Forelimb muscle (tissue), 1 donor: ENCODE data around the gene MAP3K5. TPM values are rescaled to one million over a fixed set of nuclear protein-coding genes. Genes with fewer than 3 reads are reported as not detected.
A peak's percentile ranks its signal among the peaks of the same experiment; 100 is the strongest.
"Not testable (repeated sequence)": the region's sequence is repeated elsewhere in the genome, so short reads cannot be mapped to it uniquely, and the experiment has no call there.

Experiments used
- DNase-seq: peaks from one replicate; pipeline ENCODE4 v3.0.0-alpha.2; 2013; ENCODE audit warnings: low read depth
- polyA plus RNA-seq: library from polyadenylated mRNA; unstranded; fragments of 120-200 nt; gene quantifications from one replicate; pipeline ENCODE4 v1.2.1, GENCODE V29; 2013; ENCODE audit not compliant: insufficient read length

MAP3K5 gene
- polyA plus RNA-seq, 1 donor = 3.2 TPM

GRCh38 chr6:136607932-136608772 lies 184.1 kb downstream of the MAP3K5 start:
- no peak for DNase-seq

GRCh38 chr6:136607204-136607931 lies 184.9 kb downstream of the MAP3K5 start:
- DNase-seq = no peak

GRCh38 chr6:136604928-136605510 lies 187.3 kb downstream of the MAP3K5 start:
- no peak for DNase-seq

GRCh38 chr6:136604328-136604825 lies 187.9 kb downstream of the MAP3K5 start:
- no peak for DNase-seq

- DNase-seq = no peak
Observed at GRCh38 chr6:136600818-136601217, 191.5 kb downstream of the MAP3K5 start.

- DNase-seq = no peak
Observed at GRCh38 chr6:136599329-136600011, 192.8 kb downstream of the MAP3K5 start.

- DNase-seq = no peak
Observed at GRCh38 chr6:136598048-136598447, 194.2 kb downstream of the MAP3K5 start.

GRCh38 chr6:136594671-136595070 lies 197.6 kb downstream of the MAP3K5 start:
- DNase-seq = no peak

GRCh38 chr6:136593748-136594490 lies 198.4 kb downstream of the MAP3K5 start:
- DNase-seq = no peak

GRCh38 chr6:136592930-136593673 lies 199.2 kb downstream of the MAP3K5 start:
- DNase-seq = no peak

- no peak for DNase-seq
Observed at GRCh38 chr6:136591617-136592016, 200.7 kb downstream of the MAP3K5 start.

- DNase-seq = not testable (repeated sequence)
Observed at GRCh38 chr6:136590846-136591245, 201.4 kb downstream of the MAP3K5 start.

- DNase-seq = no peak
Observed at GRCh38 chr6:136587527-136587926, 204.8 kb downstream of the MAP3K5 start.

GRCh38 chr6:136586295-136586694 lies 206.0 kb downstream of the MAP3K5 start:
- DNase-seq = no peak

GRCh38 chr6:136585523-136585922 lies 206.8 kb downstream of the MAP3K5 start:
- DNase-seq = not testable (repeated sequence)

- DNase-seq = not testable (repeated sequence)
Observed at GRCh38 chr6:136584290-136584689, 208.0 kb downstream of the MAP3K5 start.

- DNase-seq = peak; percentile 34
Observed at GRCh38 chr6:136582711-136583471, 209.4 kb downstream of the MAP3K5 start.

GRCh38 chr6:136579800-136580199 lies 212.5 kb downstream of the MAP3K5 start:
- DNase-seq = no peak

GRCh38 chr6:136576821-136577220 lies 215.5 kb downstream of the MAP3K5 start:
- no peak for DNase-seq

- no peak for DNase-seq
Observed at GRCh38 chr6:136571496-136571895, 220.8 kb downstream of the MAP3K5 start.
